ENCODE results near the gene GALNT12. TPM values are rescaled to one million over a fixed set of nuclear protein-coding genes. Genes with fewer than 3 reads are reported as not detected.

Gene GALNT12
- total RNA-seq, 1 donor from 2014 or later: 1.7 TPM

DNA sequence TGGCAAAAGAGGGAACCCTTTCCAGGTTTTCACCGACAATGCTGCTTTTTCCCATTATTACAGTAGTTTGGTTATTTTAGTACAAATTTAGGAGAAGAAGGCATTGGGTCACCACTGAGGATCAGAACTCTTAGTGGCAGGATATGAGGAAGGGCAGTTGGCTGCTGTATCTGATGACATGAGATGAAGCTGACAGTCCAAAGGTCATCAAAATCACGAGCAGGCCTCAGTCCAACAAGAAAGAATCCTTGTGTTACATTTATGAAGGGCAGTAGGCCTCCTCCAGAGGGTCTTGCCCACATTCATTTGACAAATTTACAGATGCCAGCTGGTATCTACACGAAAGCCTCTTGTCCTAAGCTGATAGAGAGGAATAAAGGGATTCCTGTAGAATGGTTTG lies 86.7 kb downstream of the GALNT12 start:
- no peak overlapping the region for H3K4me3 Mint-ChIP-seq (ENCODE audit: unreplicated experiment)
- H3K27me3 Mint-ChIP-seq (ENCODE audit: low read depth, unreplicated experiment): peaks cover 2% of the 10 kb centered on the region
- Histone ChIP-seq H2AFZ (ENCODE audit: low read depth, low read length) (no peak overlapping the region), H3K27ac (ENCODE audit: low read depth, low read length) (no peak overlapping the region), H3K9ac (ENCODE audit: low read length) (no peak overlapping the region), H3K4me1 (ENCODE audit: insufficient read depth, low read length) (peaks cover under 1% of the 10 kb centered on the region), H3K36me3 (ENCODE audit: insufficient read depth, low read length) (no peaks in the 10 kb centered on the region), H3K27me3 (ENCODE audit: insufficient read depth, low read length) (peaks cover 3% of the 10 kb centered on the region), H4K20me1 (ENCODE audit: insufficient read depth, low read length) (no peaks in the 10 kb centered on the region), H3K4me3 (ENCODE audit: insufficient read depth, low read depth, low read length) (no peak overlapping the region), H3K9me3 (ENCODE audit: insufficient read depth, low read depth, low read length) (no peaks in the 10 kb centered on the region), H3K79me2 (ENCODE audit: insufficient read depth, low read length) (no peaks in the 10 kb centered on the region), H3K4me2 (ENCODE audit: low read length) (no peak overlapping the region)
- no peak overlapping the region for H3K27ac Mint-ChIP-seq (ENCODE audit: unreplicated experiment)
- DNase-seq (ENCODE audit: low read depth) (no peak), FAIRE-seq (no peak)
- H3K36me3 Mint-ChIP-seq (ENCODE audit: low read depth, unreplicated experiment): no peaks in the 10 kb centered on the region
- H3K4me1 Mint-ChIP-seq (ENCODE audit: low read depth, unreplicated experiment): peaks cover 25% of the 10 kb centered on the region
- no peak for TF ChIP-seq EZH2 (IDR thresholded peaks at IDR 0.05; ENCODE audit: insufficient read depth, low read length)
- TF ChIP-seq CTCF (IDR thresholded peaks at IDR 0.05; ENCODE audit: insufficient read depth, low read depth, low read length): no peak
- H3K9me3 Mint-ChIP-seq (ENCODE audit: unreplicated experiment): peaks cover 12% of the 10 kb centered on the region

DNA sequence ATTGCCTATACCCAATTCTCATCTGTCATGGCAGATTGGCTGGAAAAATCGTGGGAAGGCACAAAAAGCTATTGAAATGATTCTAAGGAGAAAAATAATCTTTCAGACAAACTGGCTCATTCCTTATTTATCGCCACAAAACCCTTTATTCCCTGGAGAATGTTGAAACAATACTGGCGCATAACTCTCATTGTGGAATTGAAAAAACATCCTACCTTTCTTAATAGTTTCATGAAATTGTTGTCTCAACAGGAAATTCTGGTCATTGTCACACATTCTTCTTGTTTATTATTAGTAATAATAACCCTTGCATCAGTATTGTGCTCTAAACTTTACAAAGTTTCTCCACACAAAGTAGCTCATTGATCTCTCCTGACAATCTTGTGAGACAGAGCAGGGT lies 87.3 kb downstream of the GALNT12 start:
- peaks cover 3% of the 10 kb centered on the region for H3K27me3 ChIP-seq (ENCODE audit: insufficient read depth, low read length)
- no peak overlapping the region for H3K4me3 ChIP-seq (ENCODE audit: insufficient read depth, low read depth, low read length)
- H3K36me3 ChIP-seq (ENCODE audit: insufficient read depth, low read length): no peaks in the 10 kb centered on the region
- Mint-ChIP-seq H3K27ac (ENCODE audit: unreplicated experiment) (no peak overlapping the region), H3K4me3 (ENCODE audit: unreplicated experiment) (no peak overlapping the region), H3K4me1 (ENCODE audit: low read depth, unreplicated experiment) (peaks cover 29% of the 10 kb centered on the region), H3K27me3 (ENCODE audit: low read depth, unreplicated experiment) (peaks cover 2% of the 10 kb centered on the region), H3K9me3 (ENCODE audit: unreplicated experiment) (peaks cover 12% of the 10 kb centered on the region), H3K36me3 (ENCODE audit: low read depth, unreplicated experiment) (no peaks in the 10 kb centered on the region)
- no peak overlapping the region for H3K27ac ChIP-seq (ENCODE audit: low read depth, low read length)
- DNase-seq (ENCODE audit: low read depth) (no peak), FAIRE-seq (no peak)
- peaks cover 6% of the 10 kb centered on the region for H3K4me1 ChIP-seq (ENCODE audit: insufficient read depth, low read length)
- no peak overlapping the region for H3K9ac ChIP-seq (ENCODE audit: low read length)
- TF ChIP-seq EZH2 (IDR thresholded peaks at IDR 0.05; ENCODE audit: insufficient read depth, low read length) (no peak), CTCF (IDR thresholded peaks at IDR 0.05; ENCODE audit: insufficient read depth, low read depth, low read length) (no peak)
- H4K20me1 ChIP-seq (ENCODE audit: insufficient read depth, low read length): no peaks in the 10 kb centered on the region
- no peak overlapping the region for H2AFZ ChIP-seq (ENCODE audit: low read depth, low read length)
- no peaks in the 10 kb centered on the region for H3K9me3 ChIP-seq (ENCODE audit: insufficient read depth, low read depth, low read length)
- no peaks in the 10 kb centered on the region for H3K79me2 ChIP-seq (ENCODE audit: insufficient read depth, low read length)
- H3K4me2 ChIP-seq (ENCODE audit: low read length): no peak overlapping the region

DNA sequence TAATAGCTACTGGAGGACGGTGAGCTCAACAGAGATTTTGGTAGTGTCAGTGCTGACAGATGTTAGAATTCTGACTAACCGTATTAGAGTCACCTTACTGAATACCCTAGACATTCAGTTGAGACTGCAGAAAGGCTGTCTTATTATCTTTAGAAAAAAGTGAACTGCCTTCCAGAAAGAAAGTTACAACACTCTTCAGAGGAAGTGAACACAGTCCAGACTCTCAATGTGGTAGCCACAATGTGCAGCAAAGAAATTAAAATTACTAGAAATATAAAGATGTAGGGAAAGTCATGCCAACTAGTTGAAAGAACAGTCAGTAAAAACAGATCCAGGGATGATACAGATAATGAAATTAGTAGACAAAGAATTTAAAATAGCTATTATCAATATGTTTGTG lies 89.2 kb downstream of the GALNT12 start:
- DNase-seq (ENCODE audit: low read depth) (no peak), FAIRE-seq (no peak)
- Mint-ChIP-seq H3K36me3 (ENCODE audit: low read depth, unreplicated experiment) (no peaks in the 10 kb centered on the region), H3K4me3 (ENCODE audit: unreplicated experiment) (no peak overlapping the region), H3K4me1 (ENCODE audit: low read depth, unreplicated experiment) (peaks cover 25% of the 10 kb centered on the region), H3K9me3 (ENCODE audit: unreplicated experiment) (peaks cover 12% of the 10 kb centered on the region), H3K27me3 (ENCODE audit: low read depth, unreplicated experiment) (peaks cover 5% of the 10 kb centered on the region), H3K27ac (ENCODE audit: unreplicated experiment) (no peak overlapping the region)
- Histone ChIP-seq H3K9ac (ENCODE audit: low read length) (no peak overlapping the region), H2AFZ (ENCODE audit: low read depth, low read length) (no peak overlapping the region), H3K36me3 (ENCODE audit: insufficient read depth, low read length) (no peaks in the 10 kb centered on the region), H3K4me2 (ENCODE audit: low read length) (no peak overlapping the region), H3K79me2 (ENCODE audit: insufficient read depth, low read length) (no peaks in the 10 kb centered on the region), H3K4me1 (ENCODE audit: insufficient read depth, low read length) (peaks cover 8% of the 10 kb centered on the region), H4K20me1 (ENCODE audit: insufficient read depth, low read length) (no peaks in the 10 kb centered on the region), H3K27me3 (ENCODE audit: insufficient read depth, low read length) (peaks cover 3% of the 10 kb centered on the region), H3K4me3 (ENCODE audit: insufficient read depth, low read depth, low read length) (no peak overlapping the region), H3K27ac (ENCODE audit: low read depth, low read length) (no peak overlapping the region), H3K9me3 (ENCODE audit: insufficient read depth, low read depth, low read length) (no peaks in the 10 kb centered on the region)
- TF ChIP-seq EZH2 (IDR thresholded peaks at IDR 0.05; ENCODE audit: insufficient read depth, low read length) (no peak), CTCF (IDR thresholded peaks at IDR 0.05; ENCODE audit: insufficient read depth, low read depth, low read length) (no peak)
